Natural killer cell (primary cell): ENCODE measurements around the gene CRAMP1. TPM values are rescaled to one million over a fixed set of nuclear protein-coding genes. Genes with fewer than 3 reads are reported as not detected.
A peak's percentile ranks its signal among the peaks of the same experiment; 100 is the strongest.

ENCODE experiments used
- ATAC-seq, 3 donors: fragments of 150-1000 bp in 2 of 3; fragments of 200-7000 bp in 1 of 3; cut with Tn5 transposase; 1 replicate in 1 of 3; 2 replicates in 2 of 3; pipeline ENCODE4 v1.10.0; 2021; ENCODE audit warnings: mild to moderate bottlenecking in 2 of 3, moderate library complexity in 2 of 3
- DNase-seq, 2 donors: peaks; one replicate each; pipeline versions ENCODE4 v3.0.0 to v3.0.0-alpha.2; 2013 to 2021; ENCODE audit warnings: mixed read lengths in 1 of 2
- H3K27ac ChIP-seq: one replicate; pipeline ENCODE4 v1.5.1; 2013; ENCODE audit warnings: mild to moderate bottlenecking, low read length
- H3K27me3 ChIP-seq: one replicate; pipeline ENCODE4 v1.6.1; 2013; ENCODE audit warnings: low read length; ENCODE audit not compliant: control insufficient read depth, insufficient read depth
- H3K36me3 ChIP-seq: one replicate; pipeline ENCODE4 v1.6.1; 2013; ENCODE audit warnings: low read length; ENCODE audit not compliant: control insufficient read depth, insufficient read depth
- H3K4me1 ChIP-seq: one replicate; pipeline ENCODE4 v1.6.1; 2013; ENCODE audit warnings: low read length; ENCODE audit not compliant: control insufficient read depth, insufficient read depth
- H3K4me3 ChIP-seq: one replicate; pipeline ENCODE4 v1.5.1; 2013; ENCODE audit warnings: low read length
- H3K9me3 ChIP-seq: one replicate; pipeline ENCODE4 v1.6.1; 2013; ENCODE audit warnings: low read length; ENCODE audit not compliant: control insufficient read depth, insufficient read depth
- H3K27ac Mint-ChIP-seq, 2 donors: one replicate each; pipeline ENCODE4 v1.8.0; 2022; ENCODE audit warnings: mild to moderate bottlenecking in 2 of 2, mixed read lengths in 2 of 2, moderate library complexity in 1 of 2
- H3K27me3 Mint-ChIP-seq, 2 donors: one replicate each; pipeline ENCODE4 v1.8.0; 2022; ENCODE audit warnings: low read depth in 2 of 2, mixed read lengths in 2 of 2
- H3K36me3 Mint-ChIP-seq: one replicate; pipeline ENCODE4 v1.8.0; 2022; ENCODE audit warnings: mixed read lengths
- H3K4me1 Mint-ChIP-seq, 2 donors: one replicate each; pipeline ENCODE4 v1.8.0; 2022; ENCODE audit warnings: mixed read lengths in 2 of 2
- H3K4me3 Mint-ChIP-seq: one replicate; pipeline ENCODE4 v1.8.0; 2022; ENCODE audit warnings: mild to moderate bottlenecking, moderate library complexity, mixed read lengths
- H3K9me3 Mint-ChIP-seq, 2 donors: one replicate each; pipeline ENCODE4 v1.8.0; 2022; ENCODE audit warnings: mixed read lengths in 2 of 2
- CTCF ChIP-seq: fragments of 200-600 bp; IDR thresholded peaks from one replicate; pipeline ENCODE4 v1.8.0; 2022; ENCODE audit warnings: antibody characterized with exemption
- WGBS: methylation state at CpG from one replicate; pipeline ENCODE4 v1.1.7; 2013; ENCODE audit warnings: missing lambda C conversion rate; ENCODE audit not compliant: insufficient coverage; 5-methylcytosine and 5-hydroxymethylcytosine counted together
- intact Hi-C: fragments of 100-400 bp; cut with micrococcal nuclease; formaldehyde crosslinking; loops from one replicate; pipeline ENCODE4 v1.14.2; 2022
- total RNA-seq, 4 donors: library from RNA; stranded (reverse); fragments of 120-200 nt in 1 of 4; gene quantifications; one replicate each; pipeline versions ENCODE4 v1.2.3 to v1.2.4, GENCODE V29; 2013 to 2022

Gene CRAMP1
- total RNA-seq, 3 donors from 2014 or later (not counting 1 experiment from before 2014, with no cell fraction given), result 47.8 to 49.8 (median 49.6) TPM

- H3K27me3 ChIP-seq, result no peaks in the 10 kb centered on the region
- H3K4me3 ChIP-seq, result no peak overlapping the region
- peaks cover 52% of the 10 kb centered on the region for H3K4me1 ChIP-seq
- no peak for TF ChIP-seq CTCF
- H3K4me1 Mint-ChIP-seq, result peaks cover 68 to 81% of the 10 kb centered on the region in 2 donors
- peak overlapping the region; percentile 50 for H3K4me3 Mint-ChIP-seq
- intact Hi-C loops, result no loop called here
- H3K36me3 ChIP-seq, result peaks cover 43% of the 10 kb centered on the region
- no peak overlapping the region for H3K27ac ChIP-seq
- DNase-seq (no peak), ATAC-seq (no peak)
- no peaks in the 10 kb centered on the region for H3K27me3 Mint-ChIP-seq
- no peaks in the 10 kb centered on the region for H3K9me3 Mint-ChIP-seq
- WGBS, result 91% methylated on average over 5 of the region's 5 CpGs
- peak overlapping the region; percentile 90 to 96 for H3K27ac Mint-ChIP-seq
- no peaks in the 10 kb centered on the region for H3K9me3 ChIP-seq
- H3K36me3 Mint-ChIP-seq, result no peaks in the 10 kb centered on the region
Observed at GRCh38 chr16:1642148-1642547, 30.0 kb downstream of the CRAMP1 start.

GRCh38 chr16:1642753-1643152, 30.6 kb downstream of the CRAMP1 start:
- Histone ChIP-seq H3K36me3 (peaks cover 41% of the 10 kb centered on the region), H3K4me1 (peaks cover 48% of the 10 kb centered on the region), H3K27me3 (no peaks in the 10 kb centered on the region), H3K9me3 (no peaks in the 10 kb centered on the region), H3K4me3 (no peak overlapping the region), H3K27ac (no peak overlapping the region)
- no peak for DNase-seq
- ATAC-seq, result no peak
- H3K36me3 Mint-ChIP-seq, result no peaks in the 10 kb centered on the region
- no peaks in the 10 kb centered on the region for H3K27me3 Mint-ChIP-seq
- WGBS, result 96% methylated on average over 11 of the region's 11 CpGs
- H3K27ac Mint-ChIP-seq, result peak overlapping the region; percentile 90 to 96
- no peaks in the 10 kb centered on the region for H3K9me3 Mint-ChIP-seq
- no peak for TF ChIP-seq CTCF
- no peak overlapping the region for H3K4me3 Mint-ChIP-seq
- peaks cover 65 to 80% of the 10 kb centered on the region in 2 donors for H3K4me1 Mint-ChIP-seq
- intact Hi-C loops, result no loop called here

- Histone ChIP-seq H3K4me1 (peaks cover 40% of the 10 kb centered on the region), H3K9me3 (no peaks in the 10 kb centered on the region), H3K36me3 (peaks cover 35% of the 10 kb centered on the region), H3K27me3 (no peaks in the 10 kb centered on the region), H3K4me3 (no peak overlapping the region), H3K27ac (no peak overlapping the region)
- ATAC-seq (no peak), DNase-seq (no peak)
- 96% methylated on average over 12 of the region's 12 CpGs for WGBS
- Mint-ChIP-seq H3K4me1 (peaks cover 61 to 77% of the 10 kb centered on the region in 2 donors), H3K9me3 (no peaks in the 10 kb centered on the region), H3K36me3 (no peaks in the 10 kb centered on the region), H3K27me3 (no peaks in the 10 kb centered on the region), H3K4me3 (no peak overlapping the region), H3K27ac (peak overlapping the region; percentile 90 to 96)
- intact Hi-C loops, result no loop called here
- no peak for TF ChIP-seq CTCF
Observed at GRCh38 chr16:1643521-1643920, 31.4 kb downstream of the CRAMP1 start.

GRCh38 chr16:1645914-1646525, 33.9 kb downstream of the CRAMP1 start:
- ATAC-seq, result peak; percentile 79 to 89 (median 86)

More at GRCh38 chr16:1645914-1646525, 33.9 kb downstream of the CRAMP1 start:
- 42% methylated on average over 13 of the region's 13 CpGs for WGBS
- Histone ChIP-seq H3K27me3 (no peaks in the 10 kb centered on the region), H3K27ac (peak overlapping the region; percentile 70), H3K4me1 (peaks cover 16% of the 10 kb centered on the region), H3K36me3 (peaks cover 25% of the 10 kb centered on the region), H3K9me3 (no peaks in the 10 kb centered on the region), H3K4me3 (no peak overlapping the region)
- Mint-ChIP-seq H3K4me3 (peak overlapping the region; percentile 68), H3K9me3 (no peaks in the 10 kb centered on the region), H3K27ac (peak overlapping the region; percentile 90 to 96), H3K27me3 (no peaks in the 10 kb centered on the region), H3K4me1 (peaks cover 45 to 57% of the 10 kb centered on the region in 2 donors), H3K36me3 (no peaks in the 10 kb centered on the region)
- intact Hi-C loops, result loop anchor here (1.0 kb wide), 1 partner anchor 34 kb away; the partner anchor contains the start of genes CRAMP1 and IFT140
- no peak for TF ChIP-seq CTCF
- DNase-seq, result peak; percentile 37 to 44
